ENCODE measurements around the gene MFSD2A.
"Not testable (repeated sequence)": the region's sequence is repeated elsewhere in the genome, so short reads cannot be mapped to it uniquely, and the experiment has no call there.

The MFSD2A gene

DNA sequence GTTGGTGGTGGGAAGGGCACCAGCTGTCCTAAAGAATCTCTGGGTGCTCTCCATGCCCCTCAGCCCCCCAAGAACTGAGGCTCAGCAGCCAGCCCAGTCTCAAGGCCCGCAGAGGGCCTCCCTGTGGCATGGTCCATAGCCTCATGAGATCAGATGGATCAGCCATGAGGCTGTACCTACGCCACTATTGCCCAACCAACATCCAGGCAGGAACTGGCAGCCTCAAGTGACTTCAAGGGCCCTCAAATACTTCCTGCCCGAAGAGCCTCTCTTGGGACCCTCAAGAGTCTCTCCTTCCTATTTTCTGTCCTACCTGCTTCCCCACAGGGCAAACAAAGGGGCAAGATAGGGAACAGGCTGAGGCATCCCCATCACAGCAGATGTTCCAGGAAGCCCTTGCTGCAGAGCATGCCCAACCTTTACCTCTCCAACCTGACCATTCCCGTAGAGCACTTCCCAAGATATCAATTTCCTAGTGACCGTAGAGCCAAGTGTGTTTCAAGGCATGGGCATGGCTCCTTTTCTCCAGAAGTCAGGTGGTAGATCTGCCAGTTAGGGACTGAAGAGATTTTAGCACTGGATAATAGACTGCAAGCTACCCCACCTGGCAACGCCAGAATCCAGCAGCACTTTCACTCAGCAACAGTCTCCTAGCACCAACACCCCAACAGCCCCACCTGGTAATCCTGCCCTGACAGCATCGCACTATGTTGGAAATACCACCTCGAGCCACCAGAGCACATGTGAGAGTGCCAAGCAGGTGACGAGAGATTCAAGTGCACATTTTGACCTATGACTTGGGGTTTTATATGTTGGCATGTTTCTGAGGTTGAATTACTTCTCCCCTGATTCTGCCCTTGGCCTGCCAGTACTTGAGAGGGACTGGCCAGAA, 13.7 kb upstream of the MFSD2A start:
- DNase-seq = no peak

DNA sequence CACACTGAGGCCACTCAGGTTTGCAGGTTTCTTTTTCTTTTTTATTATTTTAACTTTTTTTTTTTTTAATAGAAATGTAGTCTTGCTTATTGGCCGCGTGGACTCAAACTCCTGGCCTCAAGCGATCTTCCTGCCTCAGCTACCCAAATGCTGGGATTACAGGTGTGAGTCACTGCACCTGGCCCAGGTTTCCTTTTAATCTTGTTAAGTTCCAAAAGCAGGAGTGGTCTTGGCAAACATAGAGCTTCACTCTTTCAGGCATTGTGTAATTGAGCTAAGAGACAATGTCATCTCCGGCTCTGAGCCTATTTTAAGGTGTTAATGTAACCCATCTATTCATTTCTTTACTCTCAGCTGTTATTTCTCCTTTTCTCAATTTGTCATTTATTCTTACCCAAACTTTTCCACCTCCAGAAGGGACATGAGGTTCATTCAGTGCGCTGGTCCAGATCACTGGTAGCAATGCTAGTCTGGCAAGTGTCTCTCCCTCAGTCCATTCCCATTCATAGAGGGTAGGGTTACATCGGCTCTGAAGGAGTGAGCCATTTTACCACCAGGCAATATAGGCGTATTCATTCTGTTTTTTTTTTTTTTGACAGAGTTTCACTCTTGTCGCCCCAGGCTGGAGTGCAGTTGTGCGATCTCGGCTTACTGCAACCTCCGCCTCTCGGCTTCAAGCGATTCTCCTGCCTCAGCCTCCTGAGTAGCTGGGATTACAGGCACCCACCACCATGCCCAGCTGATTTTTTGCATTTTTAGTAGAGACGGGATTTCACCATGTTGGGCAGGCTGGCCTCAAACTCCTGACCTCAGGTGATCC, 11.3 kb upstream of the MFSD2A start:
- DNase-seq = no peak

DNA sequence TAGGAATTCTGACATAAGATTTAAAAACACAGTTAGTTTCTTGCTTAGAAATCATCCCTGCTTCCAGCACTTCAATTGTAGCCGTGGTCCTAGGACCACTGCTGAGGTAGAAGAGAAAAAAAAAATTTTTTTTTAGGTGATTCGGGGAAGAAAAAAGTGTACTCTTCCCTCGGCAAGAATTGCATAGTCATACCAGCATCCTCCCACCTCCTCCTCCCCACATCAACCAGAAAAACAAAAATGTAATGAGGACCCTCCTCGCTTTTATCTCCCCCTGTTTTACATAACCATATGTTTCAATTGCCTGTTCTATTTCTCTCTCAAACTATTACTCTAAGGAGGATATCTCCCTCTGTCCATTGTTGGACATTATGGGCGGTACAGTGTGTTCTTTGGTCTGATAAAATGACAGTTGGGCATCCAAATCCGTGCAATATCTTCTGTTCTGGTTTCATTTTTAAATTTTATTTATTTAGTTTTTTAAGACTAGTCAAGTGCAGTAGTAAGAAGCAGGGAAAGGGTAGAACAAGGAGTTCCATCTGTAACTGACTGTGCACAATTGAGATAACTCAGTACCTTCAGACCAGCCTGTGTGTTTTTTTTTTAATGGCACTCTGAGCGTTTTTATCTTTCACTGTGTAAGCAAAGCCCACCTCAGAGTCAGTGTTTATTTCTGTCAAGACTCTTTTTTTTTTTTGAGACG, 10.4 kb upstream of the MFSD2A start:
- no peak for DNase-seq

DNA sequence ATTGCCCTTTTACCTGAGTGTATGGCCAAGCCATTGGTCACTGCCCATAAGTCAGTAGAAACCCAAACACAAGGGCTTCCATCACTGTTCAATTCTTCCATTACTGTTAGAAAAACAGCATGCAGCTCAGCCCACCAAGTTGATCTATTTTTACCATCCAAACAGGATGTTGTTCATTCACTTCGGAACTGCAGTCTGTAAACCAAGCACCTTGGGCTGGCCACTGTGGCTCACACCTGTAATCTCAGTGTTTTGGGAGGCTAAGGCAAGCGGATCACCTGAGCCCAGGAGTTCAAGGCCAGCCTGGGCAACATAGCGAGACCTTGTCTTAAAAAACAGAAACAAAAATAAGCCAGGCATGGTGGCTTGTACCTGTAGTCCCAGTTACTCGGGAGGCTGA, 8.7 kb upstream of the MFSD2A start:
- DNase-seq = no peak

DNA sequence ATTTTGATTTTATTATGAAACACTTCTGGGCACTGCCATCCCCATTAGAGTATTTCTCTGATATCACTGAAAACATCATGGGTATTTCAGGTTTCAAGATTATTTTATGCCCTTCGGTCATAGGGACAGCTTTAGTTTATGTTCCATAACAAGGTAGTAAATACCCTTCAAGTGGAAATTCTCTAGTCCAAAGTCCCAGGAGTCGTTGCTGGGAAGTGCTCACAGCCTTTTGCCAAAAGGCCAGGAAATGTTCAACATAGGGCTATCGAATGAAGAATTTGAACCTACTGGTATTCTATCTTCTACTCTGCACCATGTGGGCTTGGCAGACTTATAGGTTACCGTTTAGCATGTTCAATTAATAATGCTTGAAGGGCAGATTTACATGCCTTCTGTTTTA, 7.7 kb upstream of the MFSD2A start:
- no peak for DNase-seq

DNA sequence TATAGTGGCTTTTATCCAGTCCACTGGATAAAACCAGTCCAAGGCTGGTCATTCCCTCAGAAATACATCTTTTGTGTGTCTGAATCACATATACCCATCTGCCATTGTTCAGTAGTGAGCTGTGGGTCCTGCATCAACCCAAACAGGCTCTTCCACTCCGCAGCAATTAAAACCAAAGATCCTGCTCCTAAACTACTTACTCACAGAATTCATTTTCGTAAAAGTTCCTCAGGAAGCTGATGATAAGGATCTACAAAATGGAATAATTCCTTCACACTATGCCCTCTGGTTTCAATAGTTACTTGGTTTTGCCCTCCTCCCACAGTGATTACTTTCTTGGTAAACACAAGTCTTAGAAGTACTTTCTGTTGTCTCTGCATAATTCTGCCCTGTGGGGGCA, 5.1 kb upstream of the MFSD2A start:
- DNase-seq = no peak

DNA sequence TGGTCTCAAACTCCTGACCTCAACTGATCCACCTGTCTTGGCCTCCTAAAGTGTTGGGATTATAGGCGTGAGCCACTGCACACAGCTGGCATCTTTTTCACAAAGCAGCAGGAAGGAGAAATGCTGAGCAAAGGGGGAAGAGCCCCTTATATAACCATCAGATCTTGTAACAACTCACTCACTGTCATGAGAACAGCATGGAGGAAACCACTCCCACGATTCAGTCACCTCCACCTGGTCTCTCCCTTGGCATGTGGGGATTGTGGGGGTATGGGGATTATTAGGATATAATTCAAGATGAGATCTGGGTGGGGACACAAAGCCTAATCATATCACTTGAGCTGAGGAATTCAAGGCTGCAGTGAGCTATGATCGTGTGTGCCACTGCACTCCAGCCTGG, 3.0 kb upstream of the MFSD2A start:
- no peak for DNase-seq

DNA sequence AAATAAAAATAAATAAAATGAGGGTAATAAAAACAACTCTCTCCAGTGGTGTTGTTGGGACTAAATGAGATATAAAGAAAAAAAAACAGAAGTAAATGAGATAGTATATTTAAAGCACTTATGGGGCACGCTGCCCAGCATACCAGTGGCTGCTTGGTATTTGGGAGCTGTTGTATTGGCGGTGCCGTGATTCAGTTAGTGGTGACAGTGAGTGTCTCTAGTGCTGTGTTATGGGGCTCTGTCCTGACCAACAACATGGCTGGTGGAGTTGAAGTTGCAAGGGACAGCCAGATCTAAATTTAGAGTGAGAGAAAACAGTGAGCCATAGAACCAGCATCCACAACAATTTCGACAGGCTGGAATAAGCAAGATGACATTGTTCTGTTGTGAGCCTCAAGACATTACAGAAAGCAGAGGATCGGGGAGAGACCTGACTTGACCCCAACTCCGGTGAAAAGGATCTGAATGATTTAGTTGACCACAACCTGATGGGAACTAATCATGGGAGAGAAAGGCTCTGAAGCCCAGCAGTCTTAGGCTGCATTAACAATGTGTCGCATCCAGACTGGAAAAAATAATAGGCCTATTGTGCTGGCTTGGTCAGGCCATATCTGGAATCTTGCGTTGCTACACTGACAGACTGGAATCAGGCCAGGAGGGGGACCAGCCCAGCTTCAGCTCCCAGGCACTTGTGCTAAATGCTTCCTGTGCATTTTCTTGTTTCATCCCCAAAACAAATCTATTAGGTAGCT, 2.4 kb upstream of the MFSD2A start:
- no peak for DNase-seq

DNA sequence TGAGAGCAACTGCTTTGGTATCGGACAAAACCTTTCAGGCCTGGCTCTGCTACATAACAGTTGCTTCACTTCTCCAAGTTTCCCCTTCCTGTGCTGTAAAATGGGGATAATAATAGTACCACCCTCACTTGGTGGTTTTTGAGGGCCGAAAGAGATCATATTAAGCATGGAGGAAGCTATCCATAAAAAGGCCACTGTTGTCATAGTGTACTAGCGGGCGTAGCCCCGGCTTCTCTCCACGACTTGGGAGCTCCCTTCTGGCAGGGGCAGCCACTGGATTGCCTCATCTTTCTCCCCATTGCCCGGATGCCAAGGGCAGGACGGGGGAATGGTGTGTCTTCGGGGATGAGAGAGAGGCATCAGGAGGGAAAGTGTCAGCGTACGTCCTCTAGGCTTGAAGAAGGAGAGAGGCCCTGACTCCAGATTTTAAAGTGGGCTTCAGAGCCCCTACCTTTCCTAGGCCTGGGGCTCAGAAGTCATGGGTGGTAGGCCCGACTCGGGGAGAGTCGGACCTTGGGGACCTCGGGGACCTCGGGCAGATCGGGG, 548 bp upstream of the MFSD2A start:
- DNase-seq = no peak

DNA sequence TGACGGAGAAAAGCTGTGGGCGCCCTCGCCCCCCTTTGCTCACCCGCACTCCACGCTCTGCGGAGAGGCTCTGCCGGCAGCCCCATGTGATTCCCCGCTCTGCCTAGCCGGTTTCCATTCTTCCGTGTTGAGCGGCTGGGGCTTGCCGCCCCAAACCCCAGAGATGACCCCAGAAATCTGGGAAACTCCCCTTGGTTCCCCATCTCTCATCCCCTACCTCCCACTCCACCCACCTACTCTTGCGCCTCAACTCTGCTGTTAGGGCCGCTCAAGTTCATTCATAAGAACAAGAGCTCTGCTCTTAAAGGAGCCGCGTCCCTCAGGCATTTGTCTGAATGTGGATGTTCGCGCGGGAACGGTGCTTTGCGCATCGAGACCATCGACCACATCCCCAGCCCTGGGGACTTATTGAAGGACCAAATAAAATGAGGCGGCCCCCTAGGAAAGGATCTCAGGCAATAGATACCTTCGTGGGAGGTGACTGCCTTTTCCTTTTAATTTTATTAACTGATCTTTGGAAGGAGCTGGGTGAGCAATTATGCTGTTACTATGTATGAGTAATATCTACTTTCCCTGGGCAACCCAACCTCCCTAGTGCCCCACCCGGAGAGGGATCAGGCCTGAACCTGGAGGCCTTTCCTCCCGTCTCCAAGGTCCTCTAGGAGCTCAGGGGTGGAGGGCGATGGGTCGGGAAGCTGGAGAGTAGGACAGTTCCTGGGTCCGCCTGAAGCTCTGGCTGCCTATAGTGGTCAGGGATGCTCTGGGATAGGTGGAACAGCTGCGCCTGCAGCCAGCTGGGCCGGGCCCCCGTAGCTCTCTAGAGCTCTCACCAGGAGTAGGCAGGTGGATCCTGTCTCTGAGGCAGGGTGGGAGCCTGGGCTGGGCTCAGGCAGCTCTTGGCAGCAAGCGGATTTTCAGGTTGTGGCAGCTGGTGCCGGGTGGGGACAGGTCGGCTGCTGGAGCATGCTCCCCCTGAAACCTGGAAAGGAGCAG, 898 bp downstream of the MFSD2A start:
- DNase-seq = peak; percentile 43 to 55

DNA sequence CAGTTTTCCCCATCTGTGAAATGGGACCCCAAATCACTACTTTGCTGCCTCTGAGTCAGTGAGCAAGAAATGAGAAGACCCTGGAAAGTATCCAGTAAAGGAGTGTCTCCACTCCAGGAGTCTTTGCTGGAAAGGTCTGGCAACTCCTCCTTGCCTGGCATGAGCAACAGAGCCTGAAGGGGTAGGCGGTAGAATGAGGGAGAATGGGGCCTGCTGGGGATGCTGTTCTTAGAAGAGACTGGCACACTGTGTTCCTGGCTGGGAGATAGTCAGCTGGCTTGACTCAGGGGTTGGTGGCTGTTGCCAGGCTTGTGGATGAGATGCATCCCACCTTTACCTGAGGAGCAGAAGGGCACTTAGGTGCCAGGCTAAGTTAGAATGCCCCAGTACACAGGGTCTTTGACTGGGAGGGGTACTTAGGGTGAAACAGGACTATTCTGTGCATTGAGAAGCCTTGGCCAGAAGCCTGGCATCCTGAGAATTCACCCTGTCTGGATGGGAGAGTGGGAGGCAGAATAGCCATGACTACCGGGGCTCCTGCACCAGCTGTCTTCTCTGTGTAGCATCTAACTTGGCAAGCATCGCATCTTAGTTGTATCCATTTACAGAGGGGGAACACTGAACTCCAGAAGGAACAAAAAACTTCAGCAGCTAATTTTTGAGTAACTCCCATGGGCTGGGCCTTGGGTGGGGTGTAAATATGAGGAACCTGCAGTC, 2.5 kb downstream of the MFSD2A start:
- no peak for DNase-seq

DNA sequence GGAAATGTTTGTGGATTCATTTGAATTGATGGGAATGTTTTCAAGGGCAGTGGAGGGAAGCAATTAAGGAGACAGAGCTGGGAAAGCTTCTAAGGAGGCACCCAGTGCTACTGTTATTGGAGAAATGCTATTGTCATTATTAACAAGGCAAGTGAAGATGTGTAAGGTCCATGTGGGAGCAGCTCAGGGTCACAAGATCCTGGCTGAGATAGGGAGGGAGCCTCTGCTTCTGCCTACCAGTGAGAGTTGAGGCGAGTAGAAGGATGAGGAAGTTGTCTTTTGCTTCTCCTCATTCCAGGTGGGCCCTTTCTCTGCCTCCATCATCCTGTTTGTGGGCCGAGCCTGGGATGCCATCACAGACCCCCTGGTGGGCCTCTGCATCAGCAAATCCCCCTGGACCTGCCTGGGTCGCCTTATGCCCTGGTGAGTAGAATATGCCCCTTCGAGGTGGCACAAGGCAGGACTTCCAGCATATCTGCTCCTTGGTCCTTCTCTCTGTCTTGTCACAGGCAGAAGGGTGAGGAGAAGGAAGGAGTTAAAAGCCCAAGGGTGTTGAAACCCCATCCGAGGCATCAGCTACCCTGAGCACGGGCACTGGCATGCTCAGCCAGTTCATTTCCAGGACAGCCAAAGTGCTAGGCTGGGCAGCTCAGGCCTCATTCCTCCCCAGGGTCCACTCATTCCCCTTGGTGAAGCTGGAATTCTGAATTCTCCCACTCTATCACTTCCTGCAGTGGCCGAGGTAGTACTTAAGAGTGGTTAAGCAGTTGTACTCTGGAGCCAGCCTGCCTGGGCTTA, 3.7 kb downstream of the MFSD2A start:
- DNase-seq = no peak

DNA sequence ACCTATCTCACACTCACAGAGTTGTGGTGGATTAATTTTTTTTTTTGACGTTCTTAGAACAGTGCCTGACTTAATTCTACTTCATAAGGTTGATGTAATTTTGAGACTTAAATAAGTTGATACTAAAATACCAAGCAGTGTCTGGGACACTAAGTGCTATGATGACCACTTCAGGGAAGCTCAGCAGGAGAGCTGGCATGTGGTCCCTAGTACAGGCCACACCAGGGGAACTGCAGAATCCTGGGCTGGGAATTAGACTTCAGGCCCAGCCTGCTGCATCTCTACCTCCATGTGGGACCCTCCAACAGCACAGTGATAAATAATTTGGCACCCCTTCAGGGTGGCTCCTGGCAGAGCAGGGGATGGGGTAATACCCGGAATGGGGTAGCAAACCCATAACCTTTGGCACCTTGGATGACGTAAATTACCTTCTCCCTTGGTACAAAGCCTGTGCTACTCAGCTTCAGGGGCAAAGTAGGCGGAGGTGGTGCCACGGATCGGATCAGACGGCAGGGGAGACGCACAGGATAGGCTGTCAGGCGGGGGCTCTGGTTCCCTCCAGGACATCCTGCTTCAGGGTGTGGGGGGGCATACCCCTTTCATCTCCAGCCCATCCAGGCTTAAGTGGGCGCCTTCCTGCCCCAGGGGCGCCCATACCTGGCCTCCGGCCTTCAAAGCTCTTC, 4.8 kb downstream of the MFSD2A start:
- no peak for DNase-seq

DNA sequence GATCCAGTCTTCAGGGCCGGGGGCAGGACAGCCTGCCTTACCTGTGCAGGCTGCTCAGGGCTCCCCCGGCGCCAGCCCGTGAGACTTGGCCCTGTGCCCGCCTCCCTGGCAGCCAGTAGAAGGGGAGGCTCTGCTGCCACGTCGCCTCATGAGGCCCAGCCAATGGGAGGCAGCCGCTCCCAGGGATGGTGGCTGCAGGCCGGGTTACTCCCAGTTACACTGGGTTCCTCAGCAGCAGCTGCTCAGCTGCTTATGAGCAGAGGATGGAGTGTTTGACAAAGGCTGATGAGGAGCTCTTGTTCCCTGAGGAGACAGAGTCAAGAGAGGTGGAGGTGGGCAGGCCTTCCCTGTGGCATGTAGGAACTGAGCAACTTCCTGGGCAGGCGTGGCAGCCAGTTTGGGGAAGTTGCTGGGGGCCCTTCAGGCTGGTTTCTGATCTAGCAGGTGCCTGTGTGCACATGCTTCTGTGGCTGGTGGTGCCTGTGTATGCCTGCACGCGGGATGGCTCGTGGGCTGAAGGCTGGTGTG, 5.5 kb downstream of the MFSD2A start:
- peak; percentile 78 to 83 for DNase-seq

DNA sequence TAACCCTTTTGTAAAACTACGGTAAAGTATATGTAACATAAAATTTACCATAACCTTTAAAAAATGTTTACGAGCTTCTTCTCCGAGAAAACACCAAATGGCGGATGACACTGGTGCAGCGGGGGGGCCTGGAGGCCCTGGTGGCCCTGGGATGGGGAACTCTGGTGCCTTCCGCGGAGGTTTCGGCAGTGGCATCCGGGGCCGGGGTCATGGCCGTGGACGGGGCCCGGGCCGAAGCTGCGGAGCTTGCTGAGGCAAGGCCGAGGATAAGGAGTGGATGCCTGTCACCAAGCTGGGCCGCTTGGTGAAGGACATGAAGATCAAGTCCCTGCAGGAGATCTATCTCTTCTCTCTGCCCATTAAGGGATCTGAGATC, 7.5 kb downstream of the MFSD2A start:
- DNase-seq = no peak

DNA sequence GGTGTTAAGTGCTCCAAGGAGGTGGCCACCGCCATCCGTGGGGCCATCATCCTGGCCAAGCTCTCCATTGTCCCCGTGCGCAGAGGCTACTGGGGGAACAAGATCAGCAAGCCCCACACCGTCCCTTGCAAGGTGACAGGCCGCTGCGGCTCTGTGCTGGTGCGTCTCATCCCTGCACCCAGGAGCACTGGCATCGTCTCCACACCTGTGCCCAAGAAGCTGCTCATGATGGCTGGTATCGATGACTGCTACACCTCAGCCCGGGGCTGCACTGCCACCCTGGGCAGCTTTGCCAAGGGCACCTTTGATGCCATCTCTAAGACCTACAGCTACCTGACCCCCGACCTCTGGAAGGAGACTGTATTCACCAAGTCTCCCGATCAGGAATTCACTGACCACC, 8.0 kb downstream of the MFSD2A start:
- DNase-seq = not testable (repeated sequence)

DNA sequence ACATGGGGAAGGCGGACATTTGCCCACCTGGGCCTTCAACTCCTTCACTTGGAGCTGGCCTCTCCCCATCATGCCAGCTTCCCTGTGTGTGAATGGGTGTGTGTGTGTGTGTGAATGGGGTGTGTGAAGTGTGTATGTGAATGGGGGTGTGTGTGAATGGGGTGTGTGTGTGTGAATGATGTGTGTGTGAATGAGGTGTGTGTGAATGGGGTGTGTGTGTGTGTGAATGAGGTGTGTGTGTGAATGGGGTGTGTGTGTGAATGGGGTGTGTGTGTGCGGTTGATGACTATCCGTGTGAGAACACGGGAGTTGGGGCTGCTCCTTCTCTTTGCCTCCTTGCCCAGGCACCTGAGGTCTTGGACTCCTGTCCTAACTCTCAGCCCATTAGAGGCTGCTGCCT, 9.6 kb downstream of the MFSD2A start:
- no peak for DNase-seq

DNA sequence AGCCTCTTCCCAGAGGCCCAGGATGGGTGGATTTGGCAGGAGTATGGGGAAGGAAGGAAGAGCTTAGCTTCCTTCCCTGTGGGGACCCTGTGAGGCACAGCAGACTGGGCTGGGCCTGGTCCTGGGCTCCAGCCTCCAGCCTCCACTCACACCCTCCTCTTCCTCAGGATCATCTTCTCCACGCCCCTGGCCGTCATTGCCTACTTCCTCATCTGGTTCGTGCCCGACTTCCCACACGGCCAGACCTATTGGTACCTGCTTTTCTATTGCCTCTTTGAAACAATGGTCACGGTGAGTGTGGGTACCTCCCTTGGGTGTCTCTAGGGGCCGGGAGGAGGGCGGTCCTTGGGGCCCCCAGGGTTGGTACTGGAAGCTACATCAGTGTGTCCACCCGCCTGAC, 10.1 kb downstream of the MFSD2A start:
- DNase-seq = no peak

DNA sequence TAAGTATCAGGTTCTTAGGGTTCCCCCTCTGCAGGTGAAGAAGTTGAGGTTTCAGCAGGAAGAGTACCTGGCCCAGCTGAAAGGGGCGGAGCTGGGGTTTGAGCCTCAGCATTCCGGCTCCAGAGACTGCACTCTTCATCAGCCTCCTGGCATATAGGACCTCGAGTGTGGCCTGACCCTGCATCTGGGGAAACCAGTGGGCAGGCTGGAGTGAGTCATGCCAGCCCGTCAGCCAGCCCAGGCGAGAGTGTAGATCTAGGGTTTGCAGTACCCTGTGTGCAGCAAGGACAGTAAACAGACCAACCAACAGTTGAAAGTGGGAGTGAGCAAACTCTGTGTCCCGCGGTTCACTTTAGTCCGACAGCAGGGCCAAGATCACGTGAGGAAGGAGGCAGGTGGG, 14.1 kb downstream of the MFSD2A start:
- DNase-seq = no peak
